ENCODE data around the gene THAP10.

THAP10 gene

GRCh38 chr15:70854666-70854976 lies 37.6 kb downstream of the THAP10 start:
- DNase-seq, result peak in 2 of 56 donors; percentile 51 to 66

GRCh38 chr15:70853973-70854665 lies 38.1 kb downstream of the THAP10 start, which contains the start of gene LARP6:
Gene LARP6 (minus strand): TSS chr15:70854157. CDS start chr15:70854088, 69 bp downstream.
- peak in 39 of 56 donors; percentile 31 to 82 (median 62) for DNase-seq

- DNase-seq, result peak in 18 of 56 donors; percentile 25 to 69 (median 57)
Measured at GRCh38 chr15:70853318-70853972, 38.8 kb downstream of the THAP10 start.

GRCh38 chr15:70852501-70853317 lies 39.5 kb downstream of the THAP10 start:
- peak in 4 of 56 donors; percentile 31 to 66 (median 51) for DNase-seq

GRCh38 chr15:70851889-70852288 lies 40.3 kb downstream of the THAP10 start:
- peak in 2 of 56 donors; percentile 27 to 47 for DNase-seq

- peak in 7 of 56 donors; percentile 12 to 55 (median 36) for DNase-seq
Measured at GRCh38 chr15:70845602-70846360, 46.5 kb downstream of the THAP10 start.

- DNase-seq, result no peak
Measured at GRCh38 chr15:70837476-70837875, 54.8 kb downstream of the THAP10 start.

GRCh38 chr15:70835841-70836240 lies 56.4 kb downstream of the THAP10 start:
- peak in 1 of 56 donors; percentile 17 for DNase-seq

- DNase-seq, result peak in 1 of 56 donors; percentile 62
Measured at GRCh38 chr15:70835415-70835814, 56.8 kb downstream of the THAP10 start.

GRCh38 chr15:70834999-70835398 lies 57.2 kb downstream of the THAP10 start:
- no peak for DNase-seq

- no peak for DNase-seq
Measured at GRCh38 chr15:70833861-70834765, 58.1 kb downstream of the THAP10 start.

- DNase-seq, result no peak
Measured at GRCh38 chr15:70833422-70833821, 58.8 kb downstream of the THAP10 start.

- no peak for DNase-seq
Measured at GRCh38 chr15:70832176-70832575, 60.1 kb downstream of the THAP10 start.

Data from nucleus accumbens (tissue), 56 donors.